Mucosa of stomach (tissue), 1 donor: ENCODE results near the gene NPLOC4.

ENCODE experiments used
- H3K27me3 ChIP-seq: one replicate; pipeline ENCODE4 v1.7.0; 2013; ENCODE audit warnings: mild to moderate bottlenecking, low read length; ENCODE audit not compliant: control insufficient read depth, insufficient read depth
- H3K36me3 ChIP-seq: one replicate; pipeline ENCODE4 v1.7.0; 2013; ENCODE audit warnings: low read length; ENCODE audit not compliant: control insufficient read depth, insufficient read depth
- H3K4me1 ChIP-seq: one replicate; pipeline ENCODE4 v1.7.0; 2013; ENCODE audit warnings: mild to moderate bottlenecking, low read length; ENCODE audit not compliant: control insufficient read depth, insufficient read depth
- H3K4me3 ChIP-seq: one replicate; pipeline ENCODE4 v1.7.0; 2013; ENCODE audit warnings: low read length
- H3K9ac ChIP-seq: one replicate; pipeline ENCODE4 v1.7.0; 2013; ENCODE audit warnings: mild to moderate bottlenecking, low read length, moderate library complexity
- H3K9me3 ChIP-seq: one replicate; pipeline ENCODE4 v1.7.0; 2013; ENCODE audit warnings: mild to moderate bottlenecking, low read length, moderate library complexity; ENCODE audit not compliant: control insufficient read depth
- donor health status: Pancreatic carcinoma.

NPLOC4 gene

GRCh38 chr17:81512562-81513371, 124.1 kb downstream of the NPLOC4 start, which contains the start of gene ACTG1:
TSS of gene ACTG1 (minus strand) at chr17:81512799. CDS start at chr17:81512354, 445 bp downstream.
- Histone ChIP-seq H3K27me3 (no peaks in the 10 kb centered on the region), H3K36me3 (peaks cover 28% of the 10 kb centered on the region), H3K4me1 (peaks cover 32% of the 10 kb centered on the region), H3K4me3 (peak within 1 kb of the TSS; percentile 92), H3K9me3 (no peaks in the 10 kb centered on the region), H3K9ac (peak within 1 kb of the TSS; percentile 99)

GRCh38 chr17:81511804-81512561, 124.9 kb downstream of the NPLOC4 start:
- H3K27me3 ChIP-seq = no peaks in the 10 kb centered on the region
- peaks cover 26% of the 10 kb centered on the region for H3K4me1 ChIP-seq
- H3K4me3 ChIP-seq = peak overlapping the region; percentile 92
- H3K9ac ChIP-seq = peak overlapping the region; percentile 96
- H3K9me3 ChIP-seq = no peaks in the 10 kb centered on the region
- peaks cover 28% of the 10 kb centered on the region for H3K36me3 ChIP-seq

DNA sequence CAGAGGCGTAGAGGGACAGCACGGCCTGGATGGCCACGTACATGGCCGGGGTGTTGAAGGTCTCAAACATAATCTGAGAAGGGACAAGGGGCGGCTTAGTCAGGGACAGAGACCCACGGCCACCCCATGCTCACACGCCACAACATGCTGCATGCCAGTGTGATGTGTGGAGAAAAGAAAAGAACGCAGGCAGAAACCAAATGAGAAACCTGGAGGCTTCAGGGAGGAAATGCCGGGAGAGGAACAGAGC, 125.4 kb downstream of the NPLOC4 start:
- Histone ChIP-seq H3K9me3 (no peaks in the 10 kb centered on the region), H3K9ac (peak overlapping the region; percentile 96), H3K4me3 (peak overlapping the region; percentile 92), H3K27me3 (no peaks in the 10 kb centered on the region), H3K4me1 (peaks cover 21% of the 10 kb centered on the region), H3K36me3 (peaks cover 28% of the 10 kb centered on the region)

DNA sequence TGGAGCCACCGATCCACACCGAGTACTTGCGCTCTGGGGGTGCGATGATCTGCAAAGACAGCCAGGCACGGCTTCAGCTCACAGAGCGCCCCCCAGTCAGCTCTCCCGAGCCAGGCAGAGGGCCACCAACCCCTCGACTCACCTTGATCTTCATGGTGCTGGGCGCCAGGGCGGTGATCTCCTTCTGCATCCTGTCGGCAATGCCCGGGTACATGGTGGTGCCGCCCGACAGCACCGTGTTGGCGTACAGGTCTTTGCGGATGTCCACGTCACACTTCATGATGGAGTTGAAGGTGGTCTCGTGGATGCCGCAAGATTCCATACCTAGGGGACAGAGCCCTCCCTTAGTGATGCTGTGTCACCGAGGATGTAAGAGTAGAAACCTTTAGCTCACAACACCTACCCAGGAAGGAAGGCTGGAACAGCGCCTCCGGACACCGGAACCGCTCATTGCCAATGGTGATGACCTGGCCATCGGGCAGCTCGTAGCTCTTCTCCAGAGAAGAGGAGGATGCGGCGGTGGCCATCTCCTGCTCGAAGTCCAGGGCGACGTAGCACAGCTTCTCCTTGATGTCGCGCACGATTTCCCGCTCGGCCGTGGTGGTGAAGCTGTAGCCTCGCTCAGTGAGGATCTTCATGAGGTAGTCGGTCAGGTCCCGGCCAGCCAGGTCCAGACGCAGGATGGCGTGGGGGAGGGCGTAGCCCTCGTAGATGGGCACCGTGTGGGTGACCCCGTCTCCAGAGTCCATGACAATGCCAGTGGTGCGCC, 125.9 kb downstream of the NPLOC4 start:
- H3K4me1 ChIP-seq = peaks cover 16% of the 10 kb centered on the region
- H3K4me3 ChIP-seq = peak overlapping the region; percentile 92
- no peaks in the 10 kb centered on the region for H3K27me3 ChIP-seq
- no peaks in the 10 kb centered on the region for H3K9me3 ChIP-seq
- peak overlapping the region; percentile 96 for H3K9ac ChIP-seq
- H3K36me3 ChIP-seq = peaks cover 28% of the 10 kb centered on the region

GRCh38 chr17:81509972-81510784, 126.7 kb downstream of the NPLOC4 start:
- no peaks in the 10 kb centered on the region for H3K27me3 ChIP-seq
- H3K4me1 ChIP-seq = peaks cover 10% of the 10 kb centered on the region
- H3K4me3 ChIP-seq = peak overlapping the region; percentile 92
- peak overlapping the region; percentile 96 for H3K9ac ChIP-seq
- peaks cover 28% of the 10 kb centered on the region for H3K36me3 ChIP-seq
- H3K9me3 ChIP-seq = no peaks in the 10 kb centered on the region

- H3K9ac ChIP-seq = peak overlapping the region; percentile 96
- H3K9me3 ChIP-seq = no peaks in the 10 kb centered on the region
- H3K4me1 ChIP-seq = peaks cover 10% of the 10 kb centered on the region
- H3K27me3 ChIP-seq = no peaks in the 10 kb centered on the region
- H3K36me3 ChIP-seq = peaks cover 28% of the 10 kb centered on the region
- H3K4me3 ChIP-seq = peak overlapping the region; percentile 92
These were observed 127.5 kb downstream of the NPLOC4 start for GRCh38 chr17:81509207-81509971.

DNA sequence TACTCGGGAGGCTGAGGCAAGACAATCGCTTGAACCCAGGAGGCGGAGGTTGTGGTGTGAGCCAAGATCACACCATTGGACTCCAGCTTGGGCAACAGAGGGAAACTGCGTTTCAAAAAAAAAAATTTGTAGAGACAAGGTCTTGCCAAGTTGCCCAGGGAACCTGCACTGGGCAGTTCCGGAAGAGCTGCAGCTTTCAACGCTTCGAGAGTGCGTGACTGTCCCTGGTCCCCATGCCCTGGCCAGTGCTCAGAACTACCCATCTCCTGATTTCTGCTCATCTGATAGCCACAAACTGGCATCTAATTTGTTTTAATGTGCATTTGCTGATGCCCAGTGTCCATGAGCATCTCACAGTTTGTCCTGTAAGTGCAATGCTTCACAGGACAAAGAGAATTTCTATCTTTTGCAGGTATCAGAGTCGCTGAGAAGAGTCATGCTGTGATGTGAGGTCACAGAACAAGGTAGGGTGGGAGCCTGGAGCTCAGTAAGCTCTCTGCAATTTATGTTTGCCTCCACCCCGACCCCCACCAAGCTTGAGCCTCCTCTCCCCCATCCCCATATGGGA, 128.2 kb downstream of the NPLOC4 start:
- peak overlapping the region; percentile 96 for H3K9ac ChIP-seq
- H3K9me3 ChIP-seq = no peaks in the 10 kb centered on the region
- no peaks in the 10 kb centered on the region for H3K27me3 ChIP-seq
- peaks cover 28% of the 10 kb centered on the region for H3K36me3 ChIP-seq
- H3K4me1 ChIP-seq = peaks cover 10% of the 10 kb centered on the region
- H3K4me3 ChIP-seq = peak overlapping the region; percentile 92
